Adipocyte (in vitro differentiated cells): Measurements from ENCODE around the gene SERPINB5.
A peak's percentile ranks its signal among the peaks of the same experiment; 100 is the strongest.

Experiments used
- DNase-seq: peaks from one replicate; pipeline ENCODE4 v3.0.0-alpha.2; 2015; ENCODE audit warnings: low read depth
- H3K27me3 ChIP-seq: replicated peaks from 2 replicates; pipeline ENCODE4 v1.7.0; 2013; ENCODE audit warnings: mild to moderate bottlenecking, low read length, moderate library complexity; ENCODE audit not compliant: control insufficient read depth, insufficient read depth
- H3K36me3 ChIP-seq: 2 replicates; pipeline ENCODE4 v1.7.0; 2013; ENCODE audit warnings: low read length, mild to moderate bottlenecking, moderate library complexity; ENCODE audit not compliant: control insufficient read depth, insufficient read depth, severe bottlenecking
- H3K4me1 ChIP-seq: 2 replicates; pipeline ENCODE4 v1.7.0; 2013; ENCODE audit warnings: mild to moderate bottlenecking, low read length, moderate library complexity; ENCODE audit not compliant: control insufficient read depth, insufficient read depth
- H3K4me3 ChIP-seq: 2 replicates; pipeline ENCODE4 v1.7.0; 2013; ENCODE audit warnings: mild to moderate bottlenecking, low read length, moderate library complexity
- H3K9ac ChIP-seq: 2 replicates; pipeline ENCODE4 v1.7.0; 2013; ENCODE audit warnings: mild to moderate bottlenecking, low read length, moderate library complexity
- H3K9me3 ChIP-seq: 2 replicates; pipeline ENCODE4 v1.7.0; 2013; ENCODE audit warnings: mild to moderate bottlenecking, low read length, moderate library complexity; ENCODE audit not compliant: control insufficient read depth

Gene SERPINB5

DNA sequence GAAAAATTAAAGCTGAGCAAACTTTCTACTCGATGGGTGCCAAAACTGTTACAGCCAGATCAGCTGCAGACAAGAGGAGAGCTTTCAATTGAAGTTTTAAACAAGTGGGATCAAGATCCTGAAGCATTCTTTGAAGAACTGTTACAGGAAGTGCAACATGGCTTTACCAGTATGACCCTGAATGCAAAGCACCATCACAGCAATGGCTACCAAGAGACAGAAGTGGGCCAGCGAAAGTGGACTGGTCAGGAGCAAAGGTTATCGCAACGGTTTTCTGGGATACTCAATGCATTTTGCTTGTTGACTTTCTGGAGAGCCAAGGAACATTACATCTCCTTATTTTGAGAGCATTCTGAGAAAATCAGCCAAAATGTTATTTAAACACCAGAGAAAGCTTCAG, 9.1 kb upstream of the SERPINB5 start:
- Histone ChIP-seq H3K4me3 (no peak overlapping the region), H3K9me3 (no peaks in the 10 kb centered on the region), H3K9ac (no peak overlapping the region), H3K4me1 (no peaks in the 10 kb centered on the region), H3K27me3 (peaks cover 9% of the 10 kb centered on the region), H3K36me3 (no peaks in the 10 kb centered on the region)
- no peak for DNase-seq

DNA sequence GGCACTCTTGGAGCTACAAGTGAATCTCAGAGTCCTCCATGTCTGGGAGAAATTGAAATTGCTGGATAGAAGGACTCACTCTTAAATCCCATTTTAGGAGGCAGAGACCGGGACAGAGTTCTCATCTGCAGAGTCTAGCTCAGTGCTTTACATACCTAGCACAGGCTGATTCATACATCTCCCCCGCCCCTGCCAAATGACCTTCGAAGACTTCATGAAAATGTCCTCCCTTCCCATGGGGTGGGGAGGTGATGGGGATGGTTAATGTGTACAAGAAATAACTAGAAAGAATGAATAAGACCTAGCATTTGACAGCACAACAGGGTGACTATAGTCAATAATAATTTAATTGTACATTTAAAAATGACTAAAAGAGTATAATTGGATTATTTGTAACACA, 8.2 kb upstream of the SERPINB5 start:
- Histone ChIP-seq H3K27me3 (peaks cover 5% of the 10 kb centered on the region), H3K36me3 (no peaks in the 10 kb centered on the region), H3K4me1 (no peaks in the 10 kb centered on the region), H3K9ac (no peak overlapping the region), H3K4me3 (no peak overlapping the region), H3K9me3 (no peaks in the 10 kb centered on the region)
- no peak for DNase-seq

DNA sequence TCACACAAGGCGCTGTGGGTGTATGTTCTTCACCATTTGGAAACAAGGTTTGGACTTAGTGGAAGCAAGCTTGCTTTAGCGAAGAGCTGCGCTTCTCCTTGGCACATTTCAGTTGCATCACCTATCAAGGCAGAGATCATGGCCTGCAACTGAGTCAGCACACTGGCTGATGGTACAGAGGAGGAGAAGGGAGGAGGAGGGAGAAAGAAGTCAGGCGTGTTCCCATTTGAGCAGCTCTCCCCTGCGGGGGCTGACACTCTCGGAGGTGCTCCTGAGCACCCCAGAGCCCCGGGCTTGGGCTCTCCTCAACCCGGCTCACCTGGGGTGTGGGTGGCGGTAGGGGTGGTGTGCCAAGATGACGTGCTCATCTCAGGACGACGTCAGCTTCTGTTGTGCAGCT, 6.0 kb upstream of the SERPINB5 start:
- no peak for DNase-seq
- Histone ChIP-seq H3K27me3 (no peaks in the 10 kb centered on the region), H3K36me3 (no peaks in the 10 kb centered on the region), H3K4me1 (no peaks in the 10 kb centered on the region), H3K9me3 (no peaks in the 10 kb centered on the region), H3K9ac (no peak overlapping the region), H3K4me3 (no peak overlapping the region)

DNA sequence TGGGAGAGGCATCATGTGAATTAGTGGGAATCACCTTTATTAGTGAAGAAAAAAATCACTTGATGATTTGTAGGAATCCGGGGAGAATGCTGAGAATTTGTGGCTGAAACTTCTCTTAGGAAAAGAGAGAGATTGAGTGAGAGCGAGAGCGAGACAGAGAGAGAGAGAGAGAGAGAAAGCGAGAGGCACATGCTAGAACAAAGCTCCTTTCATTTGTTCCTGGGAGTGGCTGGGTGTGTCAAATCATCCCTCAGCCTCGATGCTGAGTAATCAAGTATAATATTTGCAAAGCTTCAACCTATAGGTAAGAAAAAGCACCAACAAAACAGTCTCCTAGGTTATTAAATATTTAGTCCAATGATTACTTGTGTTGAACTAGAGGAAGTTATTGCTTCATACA, 4.4 kb upstream of the SERPINB5 start:
- H3K4me3 ChIP-seq = no peak overlapping the region
- no peak for DNase-seq

DNA sequence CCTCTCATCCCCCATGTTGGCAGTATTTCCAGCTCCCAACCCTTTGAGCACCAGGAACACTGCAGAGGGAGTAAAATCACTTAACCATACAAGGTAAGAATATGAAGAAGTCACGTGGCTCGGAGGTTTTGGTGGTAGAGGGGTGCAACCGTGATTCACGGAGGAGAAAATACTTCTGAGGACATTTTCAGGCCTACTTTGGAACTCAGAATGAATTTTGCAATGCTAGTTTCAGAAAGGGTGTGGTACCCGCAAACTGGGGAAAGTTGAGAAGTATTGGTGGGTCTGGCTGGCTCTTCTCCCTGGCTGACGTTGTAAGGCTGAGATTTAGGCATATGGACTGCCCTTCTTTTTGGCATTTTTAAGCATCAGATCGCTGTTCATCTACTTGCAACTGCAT, 442 bp downstream of the SERPINB5 start:
- Histone ChIP-seq H3K9me3 (no peaks in the 10 kb centered on the region), H3K27me3 (no peaks in the 10 kb centered on the region), H3K9ac (no peak overlapping the region), H3K4me3 (no peak overlapping the region), H3K4me1 (peaks cover 8% of the 10 kb centered on the region), H3K36me3 (no peaks in the 10 kb centered on the region)
- no peak for DNase-seq

More for the DNA sequence above, 4.4 kb upstream of the SERPINB5 start:
- no peak overlapping the region for H3K9ac ChIP-seq
- no peaks in the 10 kb centered on the region for H3K36me3 ChIP-seq
- no peaks in the 10 kb centered on the region for H3K9me3 ChIP-seq
- H3K4me1 ChIP-seq = no peaks in the 10 kb centered on the region
- no peaks in the 10 kb centered on the region for H3K27me3 ChIP-seq

DNA sequence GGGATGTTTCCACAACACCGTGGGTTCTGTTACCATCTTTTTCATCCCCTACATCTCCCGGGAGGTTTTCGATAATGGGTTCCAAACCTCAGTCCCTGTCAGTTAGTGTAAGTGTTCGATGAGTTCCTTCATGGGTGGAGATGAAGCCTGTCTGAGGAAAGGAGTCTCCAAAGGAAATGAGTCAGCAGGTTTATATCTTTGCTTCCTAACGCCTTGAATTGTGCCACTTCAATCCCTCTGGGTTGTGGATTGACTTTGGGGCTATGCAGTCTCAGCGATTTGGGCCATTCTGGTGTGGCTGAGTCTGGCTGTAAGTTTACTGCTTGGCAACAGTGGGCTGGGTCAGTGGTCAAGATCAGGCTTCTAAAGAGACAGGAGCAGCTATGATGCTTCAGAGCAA, 1.2 kb downstream of the SERPINB5 start:
- Histone ChIP-seq H3K27me3 (no peaks in the 10 kb centered on the region), H3K4me3 (no peak overlapping the region), H3K4me1 (peaks cover 8% of the 10 kb centered on the region), H3K36me3 (no peaks in the 10 kb centered on the region), H3K9me3 (no peaks in the 10 kb centered on the region), H3K9ac (no peak overlapping the region)
- no peak for DNase-seq

DNA sequence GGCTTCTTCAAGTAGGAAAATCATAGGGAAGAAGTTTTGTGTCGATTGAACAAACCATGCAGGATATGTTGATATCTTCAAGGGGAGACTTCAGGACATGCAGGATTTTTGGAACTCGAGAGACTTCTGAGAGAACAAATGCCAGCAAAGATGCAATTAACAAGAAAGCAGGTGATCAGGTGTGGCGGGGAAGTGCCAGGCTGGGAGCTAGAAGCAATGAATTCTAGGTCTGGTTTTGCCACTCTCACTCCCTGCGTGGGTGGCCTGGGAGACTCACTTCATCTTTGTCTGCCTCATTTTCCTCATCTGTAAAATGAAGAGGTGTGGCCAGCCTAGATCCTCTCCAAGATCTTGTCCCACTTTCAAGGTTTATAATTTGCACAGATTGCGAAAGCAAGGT, 3.1 kb downstream of the SERPINB5 start:
- Histone ChIP-seq H3K4me3 (no peak overlapping the region), H3K9ac (no peak overlapping the region), H3K27me3 (peaks cover 3% of the 10 kb centered on the region), H3K4me1 (peaks cover 8% of the 10 kb centered on the region), H3K9me3 (no peaks in the 10 kb centered on the region), H3K36me3 (no peaks in the 10 kb centered on the region)
- DNase-seq = no peak

DNA sequence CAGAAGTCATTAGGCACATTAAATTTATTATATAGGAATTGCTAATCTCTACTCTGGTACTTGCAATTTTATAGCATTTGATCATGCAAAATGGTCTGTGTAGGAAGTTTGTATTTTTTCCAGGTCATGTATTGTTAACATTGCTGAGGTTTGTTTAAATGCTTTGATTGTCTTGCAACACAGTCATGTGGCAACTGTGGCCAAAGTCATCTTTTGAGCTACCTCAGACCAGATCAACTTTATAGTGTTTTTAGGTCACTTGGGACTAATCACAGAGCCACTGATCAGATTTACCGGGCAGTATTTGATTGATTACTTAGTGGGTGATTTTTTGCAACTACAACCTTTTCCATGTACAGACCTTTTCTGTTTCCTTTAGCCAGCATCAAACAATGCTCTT, 3.7 kb downstream of the SERPINB5 start:
- Histone ChIP-seq H3K36me3 (no peaks in the 10 kb centered on the region), H3K9me3 (no peaks in the 10 kb centered on the region), H3K9ac (no peak overlapping the region), H3K4me1 (peaks cover 8% of the 10 kb centered on the region), H3K27me3 (peaks cover 6% of the 10 kb centered on the region), H3K4me3 (no peak overlapping the region)
- DNase-seq = peak; percentile 31

DNA sequence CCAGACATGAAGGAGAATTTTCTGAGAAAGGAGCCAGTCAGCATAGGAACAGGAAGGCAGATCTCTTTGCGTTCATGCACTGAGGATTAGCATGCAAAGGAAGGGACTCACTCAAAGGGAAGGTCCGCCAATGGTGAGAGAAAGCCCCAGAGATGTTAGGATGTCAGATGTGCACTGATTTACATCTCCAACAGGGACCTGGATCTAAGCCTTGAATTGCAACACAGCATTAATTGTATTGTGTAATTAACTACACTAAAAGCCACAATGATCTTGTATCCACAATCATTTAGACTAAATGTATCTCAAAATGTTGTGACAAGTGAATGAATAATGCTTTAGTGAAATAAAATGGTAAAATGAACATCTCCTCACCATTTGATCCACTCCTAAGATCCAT, 4.2 kb downstream of the SERPINB5 start:
- Histone ChIP-seq H3K4me3 (no peak overlapping the region), H3K9me3 (no peaks in the 10 kb centered on the region), H3K36me3 (no peaks in the 10 kb centered on the region), H3K27me3 (peaks cover 8% of the 10 kb centered on the region), H3K9ac (no peak overlapping the region), H3K4me1 (peaks cover 8% of the 10 kb centered on the region)
- no peak for DNase-seq

DNA sequence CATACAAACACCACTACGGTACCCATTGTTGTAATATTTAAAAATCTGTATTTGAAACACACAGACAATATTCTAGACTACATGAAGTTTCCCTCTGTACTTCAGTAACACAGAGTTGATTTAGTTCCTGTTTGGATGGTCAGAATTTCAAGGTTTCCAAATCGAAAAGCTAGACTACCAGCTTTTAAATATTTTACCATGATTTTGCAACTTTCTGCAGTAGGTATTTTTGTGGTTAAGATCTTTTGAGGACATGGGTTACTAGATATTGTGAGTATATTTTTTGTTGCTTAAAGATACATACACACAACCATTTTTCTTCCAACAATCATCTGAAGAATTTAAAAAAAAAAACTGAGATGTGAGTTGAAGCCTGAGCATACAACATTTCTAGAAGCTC, 10.9 kb downstream of the SERPINB5 start:
- Histone ChIP-seq H3K27me3 (peaks cover 17% of the 10 kb centered on the region), H3K4me3 (no peak overlapping the region), H3K4me1 (peaks cover 12% of the 10 kb centered on the region), H3K9ac (no peak overlapping the region), H3K36me3 (no peaks in the 10 kb centered on the region), H3K9me3 (no peaks in the 10 kb centered on the region)
- peak; percentile 69 for DNase-seq

DNA sequence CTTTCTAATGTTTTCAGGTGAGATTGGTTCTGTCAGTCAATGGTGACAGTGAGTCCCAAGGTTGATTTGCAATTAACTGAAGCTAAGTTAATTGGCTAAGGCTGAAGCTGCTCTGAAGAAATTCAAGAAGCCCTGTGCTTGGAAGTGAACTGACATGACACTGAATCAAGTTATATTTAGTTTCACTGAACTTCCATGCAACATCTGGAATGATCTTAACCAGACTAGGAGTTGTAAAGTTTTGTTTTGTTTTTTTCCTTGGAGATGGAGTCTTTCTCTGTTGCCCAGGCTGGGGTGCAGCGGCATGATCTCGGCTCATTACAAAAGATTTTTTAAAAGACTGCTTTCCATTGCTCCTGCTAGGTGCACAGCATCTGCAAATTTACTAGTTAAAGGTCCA, 11.4 kb downstream of the SERPINB5 start:
- H3K36me3 ChIP-seq = no peaks in the 10 kb centered on the region

DNA sequence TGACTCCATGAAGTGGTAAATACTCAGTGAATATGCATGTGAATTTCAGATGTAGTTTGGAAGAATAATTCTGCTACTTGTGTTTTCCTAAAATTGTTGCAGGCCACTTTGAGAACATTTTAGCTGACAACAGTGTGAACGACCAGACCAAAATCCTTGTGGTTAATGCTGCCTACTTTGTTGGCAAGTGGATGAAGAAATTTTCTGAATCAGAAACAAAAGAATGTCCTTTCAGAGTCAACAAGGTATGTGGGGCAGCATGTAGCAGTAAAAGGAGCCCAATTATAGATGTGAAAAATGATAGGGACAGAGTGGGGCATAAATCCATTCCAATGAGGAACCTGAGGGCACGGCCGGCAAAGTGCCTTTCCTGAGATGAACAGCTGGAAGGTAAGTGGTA, 16.1 kb downstream of the SERPINB5 start:
- Histone ChIP-seq H3K4me1 (peaks cover 3% of the 10 kb centered on the region), H3K36me3 (no peaks in the 10 kb centered on the region), H3K9ac (no peak overlapping the region), H3K27me3 (peaks cover 3% of the 10 kb centered on the region), H3K9me3 (no peaks in the 10 kb centered on the region), H3K4me3 (no peak overlapping the region)
- DNase-seq = peak; percentile 50

More for the DNA sequence above, 11.4 kb downstream of the SERPINB5 start:
- peak; percentile 36 for DNase-seq
- H3K27me3 ChIP-seq = peaks cover 17% of the 10 kb centered on the region
- H3K4me1 ChIP-seq = peaks cover 12% of the 10 kb centered on the region
- H3K4me3 ChIP-seq = no peak overlapping the region
- no peaks in the 10 kb centered on the region for H3K9me3 ChIP-seq
- H3K9ac ChIP-seq = no peak overlapping the region
